ENCODE data around the gene BRIX1. TPM values are rescaled to one million over a fixed set of nuclear protein-coding genes. Genes with fewer than 3 reads are reported as not detected.

Gene BRIX1
- total and polyA plus RNA-seq, 2 donors (not counting 3 experiments of a cell fraction or from before 2014, with no cell fraction given), result 14.0 to 28.4 TPM

Other genes with a start within 250 kb of the BRIX1 start
- gene TTC23L, start 76.5 kb upstream of the BRIX1 start, total RNA-seq, result 0.25 TPM in 1 of 2 replicates, not detected in the other
- 0.35 TPM in 1 of 2 replicates, not detected in the other for gene TTC23L, start 76.5 kb upstream of the BRIX1 start, polyA plus RNA-seq
- 22.2 and 25.0 TPM in 2 replicates for gene RAD1, start 207 bp upstream of the BRIX1 start, total RNA-seq
- 10.7 and 11.7 TPM in 2 replicates for gene RAD1, start 207 bp upstream of the BRIX1 start, polyA plus RNA-seq
- 39.4 and 49.2 TPM in 2 replicates for gene DNAJC21, start 13.8 kb downstream of the BRIX1 start, total RNA-seq
- gene DNAJC21, start 13.8 kb downstream of the BRIX1 start, polyA plus RNA-seq, result 3.1 and 5.3 TPM in 2 replicates
- not detected in 2 replicates for gene AGXT2, start 132.2 kb downstream of the BRIX1 start, total RNA-seq
- not detected in 2 replicates for gene AGXT2, start 132.2 kb downstream of the BRIX1 start, polyA plus RNA-seq